Epithelial cell of esophagus (primary cell): ENCODE measurements around the gene CFAP100.

Source experiments
- DNase-seq: peaks from one replicate; pipeline ENCODE4 v3.0.0; 2010; ENCODE audit warnings: low read depth
- H3K4me3 ChIP-seq: 2 replicates; pipeline ENCODE4 v1.5.1; 2011; ENCODE audit warnings: mild to moderate bottlenecking, low read length, control low read depth
- TF ChIP-seq, protein P1 (sequence below): IDR thresholded peaks from 2 replicates; pipeline ENCODE4 v1.5.1; 2011; ENCODE audit warnings: low read depth, mild to moderate bottlenecking, low read length, control low read depth, inconsistent platforms; ENCODE audit not compliant: insufficient read depth; ENCODE audit errors: missing control alignments

The CFAP100 gene

DNA sequence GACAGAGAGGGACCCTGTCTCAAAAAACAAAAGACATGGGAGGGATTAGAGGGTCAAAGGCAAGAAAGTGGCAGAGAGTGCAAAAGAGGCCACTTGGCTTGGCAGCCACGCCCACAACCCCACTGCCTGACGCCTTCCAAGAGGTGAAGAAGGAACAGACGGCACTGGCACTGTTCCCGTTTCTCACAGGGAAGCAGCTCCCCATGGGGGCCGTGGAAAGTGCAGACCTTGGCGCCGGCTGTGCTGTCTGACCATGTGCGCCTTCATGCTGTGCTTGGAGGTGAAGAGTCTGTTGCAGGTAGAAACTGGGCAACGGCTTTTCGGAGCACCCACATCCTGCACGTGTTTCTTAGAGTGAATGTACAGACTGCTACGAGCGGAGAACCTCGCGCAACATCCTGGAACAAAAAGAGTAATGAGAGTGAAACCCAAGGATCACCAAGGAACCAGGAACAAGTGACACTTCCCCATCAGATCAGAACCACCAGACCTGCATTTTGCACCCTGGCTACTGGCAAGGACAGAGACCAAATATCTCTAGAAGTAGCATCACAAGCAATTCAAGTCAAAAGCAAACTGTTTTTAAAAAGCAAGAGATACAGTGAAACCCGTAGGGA lies 71.3 kb downstream of the CFAP100 start:
- no peak for DNase-seq
- no peak overlapping the region for H3K4me3 ChIP-seq
- TF ChIP-seq, protein P1, sequence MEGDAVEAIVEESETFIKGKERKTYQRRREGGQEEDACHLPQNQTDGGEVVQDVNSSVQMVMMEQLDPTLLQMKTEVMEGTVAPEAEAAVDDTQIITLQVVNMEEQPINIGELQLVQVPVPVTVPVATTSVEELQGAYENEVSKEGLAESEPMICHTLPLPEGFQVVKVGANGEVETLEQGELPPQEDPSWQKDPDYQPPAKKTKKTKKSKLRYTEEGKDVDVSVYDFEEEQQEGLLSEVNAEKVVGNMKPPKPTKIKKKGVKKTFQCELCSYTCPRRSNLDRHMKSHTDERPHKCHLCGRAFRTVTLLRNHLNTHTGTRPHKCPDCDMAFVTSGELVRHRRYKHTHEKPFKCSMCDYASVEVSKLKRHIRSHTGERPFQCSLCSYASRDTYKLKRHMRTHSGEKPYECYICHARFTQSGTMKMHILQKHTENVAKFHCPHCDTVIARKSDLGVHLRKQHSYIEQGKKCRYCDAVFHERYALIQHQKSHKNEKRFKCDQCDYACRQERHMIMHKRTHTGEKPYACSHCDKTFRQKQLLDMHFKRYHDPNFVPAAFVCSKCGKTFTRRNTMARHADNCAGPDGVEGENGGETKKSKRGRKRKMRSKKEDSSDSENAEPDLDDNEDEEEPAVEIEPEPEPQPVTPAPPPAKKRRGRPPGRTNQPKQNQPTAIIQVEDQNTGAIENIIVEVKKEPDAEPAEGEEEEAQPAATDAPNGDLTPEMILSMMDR, result no peak

DNA sequence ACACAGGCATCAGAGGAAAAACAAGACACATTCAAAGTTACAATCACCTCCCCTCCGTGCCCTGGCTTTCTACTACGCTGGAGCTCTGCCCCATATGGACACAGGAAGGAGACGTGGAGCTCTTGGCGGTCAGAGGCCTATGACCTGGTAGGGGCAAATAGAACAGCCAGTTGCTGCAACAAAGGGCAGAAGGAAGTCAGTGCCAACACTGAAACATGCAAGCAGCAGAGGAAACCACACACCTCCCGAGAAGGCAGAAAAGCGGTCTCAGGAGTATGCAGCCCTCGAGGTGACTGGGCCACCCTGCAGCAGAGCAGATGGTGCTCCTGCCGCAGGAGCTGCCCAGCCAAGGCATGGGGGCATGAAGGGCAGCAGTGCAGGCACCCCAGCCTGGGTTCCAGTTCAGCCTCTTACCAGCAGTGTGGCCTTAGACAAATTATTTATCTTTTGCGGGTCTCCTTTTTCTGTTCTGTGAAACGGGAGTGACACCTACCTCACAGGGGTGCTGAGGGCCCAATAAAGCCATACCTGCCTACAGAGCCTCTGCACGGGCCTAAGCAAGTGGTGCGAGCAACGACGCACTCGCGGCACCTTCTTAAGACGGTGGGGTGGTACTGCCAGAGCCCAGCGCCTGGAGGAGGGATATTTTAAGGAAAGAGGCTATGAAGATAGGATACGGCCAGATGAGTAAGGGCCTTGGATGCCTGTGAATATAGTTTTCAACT lies 72.3 kb downstream of the CFAP100 start:
- no peak for DNase-seq
- H3K4me3 ChIP-seq, result no peak overlapping the region
- TF ChIP-seq, protein P1, result no peak

DNA sequence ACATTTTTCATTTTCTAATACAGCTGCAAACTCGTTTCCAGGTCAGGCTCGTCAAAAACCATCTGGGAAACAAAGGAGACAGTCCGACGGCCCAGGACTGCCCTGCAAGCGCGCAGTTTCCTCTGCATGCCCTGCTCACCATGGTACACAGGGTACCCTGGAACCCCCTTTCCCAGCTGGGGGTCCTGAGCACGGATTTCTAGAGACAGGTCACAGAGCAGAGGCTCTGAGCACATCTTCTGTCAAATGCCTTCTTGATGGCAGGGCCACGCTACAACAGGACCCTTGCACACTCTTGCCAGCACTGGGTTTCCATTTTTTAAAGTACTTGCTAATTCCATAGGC lies 72.9 kb downstream of the CFAP100 start:
- no peak overlapping the region for H3K4me3 ChIP-seq
- DNase-seq, result no peak
- TF ChIP-seq, protein P1, result no peak

DNA sequence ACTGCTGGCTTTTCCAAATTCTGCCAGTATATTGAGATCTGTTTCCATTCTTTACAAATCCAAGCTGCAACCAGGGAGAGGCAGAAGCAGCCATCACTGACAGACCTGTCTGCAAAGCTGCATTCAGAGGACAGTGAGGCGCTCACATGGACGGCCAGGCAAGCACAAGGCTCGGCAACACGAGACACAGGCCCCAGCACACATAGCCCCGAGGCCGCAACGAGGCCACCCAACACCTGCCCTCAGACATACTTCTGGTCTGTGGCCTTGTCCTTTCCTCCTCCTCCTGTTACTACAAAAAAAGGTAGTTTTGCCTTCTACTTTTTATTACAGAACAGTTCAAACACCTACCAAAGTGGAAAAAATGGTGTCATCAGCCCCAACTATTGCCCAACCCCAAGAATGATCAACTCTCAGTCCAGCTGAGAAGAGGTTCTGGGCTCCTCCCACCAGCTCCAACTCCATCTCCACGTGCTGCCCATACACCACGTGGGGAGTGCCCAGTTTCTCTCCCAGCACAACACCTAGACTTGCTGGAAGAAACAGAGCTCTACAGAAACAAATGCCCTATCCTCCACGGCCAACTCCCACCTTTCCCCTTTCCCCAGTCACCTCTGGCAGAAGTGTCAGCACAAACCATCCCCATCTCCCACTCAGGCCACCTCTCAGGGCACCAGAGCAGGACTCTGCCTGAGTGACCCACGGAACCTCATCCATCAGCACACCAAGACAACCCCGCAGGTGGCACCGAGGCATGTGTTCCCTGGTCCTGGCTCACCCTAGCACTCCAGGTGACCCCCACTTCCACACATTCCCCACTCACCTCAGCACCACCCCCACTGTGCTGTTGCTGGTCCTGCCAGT lies 73.6 kb downstream of the CFAP100 start:
- TF ChIP-seq, protein P1, result no peak
- DNase-seq, result peak; percentile 34
- H3K4me3 ChIP-seq, result no peak overlapping the region

DNA sequence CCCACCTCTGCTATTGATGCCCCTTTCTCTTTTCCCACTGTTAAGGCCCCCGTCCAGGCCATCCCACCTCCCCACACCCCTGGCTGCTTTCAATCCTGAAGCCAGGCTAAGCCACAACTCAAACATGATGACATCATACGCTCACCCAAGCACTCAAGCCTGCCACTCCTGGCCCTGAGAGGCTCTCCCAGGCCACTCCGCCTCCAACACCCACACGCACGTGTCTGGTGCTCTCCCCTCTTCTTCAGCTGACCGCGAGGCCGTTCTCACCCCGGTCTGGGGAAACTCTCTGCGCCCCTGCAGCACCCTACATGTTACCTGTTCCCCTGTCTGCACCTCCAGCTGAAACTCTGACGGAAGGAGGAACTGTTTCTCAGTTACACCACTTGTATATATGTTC lies 74.8 kb downstream of the CFAP100 start:
- TF ChIP-seq, protein P1, result no peak
- no peak overlapping the region for H3K4me3 ChIP-seq
- DNase-seq, result no peak

DNA sequence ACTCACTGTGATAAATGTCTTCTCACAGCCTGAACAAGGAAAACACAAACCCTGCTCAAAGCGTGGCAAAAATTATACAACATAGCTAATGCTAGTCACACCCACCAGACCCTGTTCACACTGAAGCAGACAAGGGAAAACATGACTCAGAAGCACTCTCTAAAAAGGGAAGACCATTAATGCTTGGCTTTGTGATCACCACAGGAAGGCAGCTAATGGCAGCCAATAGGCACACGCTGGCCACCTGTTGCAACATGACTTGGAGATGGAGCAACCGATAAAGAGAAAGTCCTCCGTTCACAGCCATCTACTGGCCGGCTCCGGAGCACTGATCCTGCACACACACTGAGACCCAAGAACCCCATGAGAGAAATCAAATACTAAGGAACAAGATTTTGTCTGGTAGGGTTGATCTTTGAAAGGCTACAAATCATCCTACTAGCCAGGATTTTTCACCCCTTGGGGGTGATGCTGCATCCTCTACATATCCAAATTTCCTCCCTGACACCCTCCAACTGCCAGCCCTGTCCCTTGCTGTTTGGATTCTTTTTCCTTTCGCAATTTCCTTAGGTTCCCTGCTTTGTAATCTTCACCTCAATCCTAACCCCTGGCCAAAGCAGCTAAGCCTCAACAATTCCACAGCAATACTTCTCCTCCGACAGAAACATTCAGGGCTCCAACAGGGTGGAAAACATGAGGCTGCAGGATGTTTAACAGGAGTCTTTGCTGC lies 77.7 kb downstream of the CFAP100 start:
- TF ChIP-seq, protein P1, result peak; percentile 38
- peak overlapping the region; percentile 24 for H3K4me3 ChIP-seq

More for the DNA sequence above, 77.7 kb downstream of the CFAP100 start:
- DNase-seq, result peak; percentile 95
